Left lung (tissue), 10 donors: ENCODE data around the gene PTPRD. TPM values are rescaled to one million over a fixed set of nuclear protein-coding genes. Genes with fewer than 3 reads are reported as not detected.

ENCODE experiments used
- ATAC-seq: fragments of 200-7000 bp; cut with Tn5 transposase; one replicate; pipeline ENCODE4 v1.9.1; 2020; ENCODE audit warnings: moderate library complexity
- DNase-seq, 4 donors: peaks; one replicate each; pipeline ENCODE4 v3.0.0-alpha.2; 2013 to 2020
- H3K27ac ChIP-seq, 2 donors: fragments of 200-600 bp; sonication (generic) in 1 of 2; one replicate each; pipeline versions ENCODE4 v1.5.0 to v1.8.0; 2020 to 2021
- H3K27me3 ChIP-seq, 2 donors: fragments of 200-600 bp; sonication (generic) in 1 of 2; one replicate each; pipeline versions ENCODE4 v1.5.0 to v1.8.0; 2020 to 2021
- H3K36me3 ChIP-seq, 2 donors: fragments of 200-600 bp; sonication (generic) in 1 of 2; one replicate each; pipeline versions ENCODE4 v1.5.0 to v1.8.0; 2020 to 2021
- H3K4me1 ChIP-seq, 2 donors: fragments of 200-600 bp; one replicate each; pipeline ENCODE4 v1.8.0; 2021
- H3K4me3 ChIP-seq, 2 donors: fragments of 200-600 bp; sonication (generic) in 1 of 2; one replicate each; pipeline versions ENCODE4 v1.5.0 to v1.8.0; 2020 to 2021; ENCODE audit warnings: mild to moderate bottlenecking in 1 of 2
- H3K9me3 ChIP-seq, 2 donors: fragments of 200-600 bp; sonication (generic) in 1 of 2; one replicate each; pipeline versions ENCODE4 v1.5.0 to v1.8.0; 2020 to 2021
- CTCF ChIP-seq, 2 donors: fragments of 200-600 bp; sonication (generic) in 1 of 2; IDR thresholded peaks; one replicate each; pipeline versions ENCODE4 v1.5.0 to v1.8.0; 2021; ENCODE audit warnings: antibody characterized with exemption in 2 of 2
- intact Hi-C, 2 donors: fragments of 100-400 bp; cut with DNase I; formaldehyde crosslinking; loops; one replicate each; pipeline versions ENCODE4 v1.11.2 to v1.14.2; 2022
- polyA plus RNA-seq, 6 donors: library from polyadenylated mRNA; unstranded; fragments of 120-200 nt; gene quantifications; one replicate each; pipeline ENCODE4 v1.2.1, GENCODE V29; 2013; ENCODE audit not compliant: insufficient read length in 6 of 6
- total RNA-seq, 2 donors: library from RNA; stranded (reverse); fragmentation: NEBNext Ultra II Directional; extraction: Animal tissue kit (Norgen Biotek cat#: 25700); gene quantifications; one replicate each; pipeline ENCODE4 v1.2.1, GENCODE V29; 2021
- donor health status: DM: no; HTN: yes; CAD: no.
- donor health status: DM: no; HTN: no; CAD: no.

PTPRD gene
- total and polyA plus RNA-seq, 8 donors, result 24.2 to 167 (median 139) TPM

- Histone ChIP-seq H3K27ac (no peak overlapping the region), H3K4me3 (no peak overlapping the region), H3K36me3 (no peaks in the 10 kb centered on the region), H3K9me3 (no peaks in the 10 kb centered on the region), H3K4me1 (no peaks in the 10 kb centered on the region), H3K27me3 (no peaks in the 10 kb centered on the region)
- no peak for DNase-seq
- TF ChIP-seq CTCF (IDR thresholded peaks at IDR 0.05), result no peak
- intact Hi-C loops, result no loop called here
- ATAC-seq, result no peak
Measured at GRCh38 chr9:8531826-8532415, 2080.9 kb downstream of the PTPRD start.

GRCh38 chr9:8521112-8521511 is 2091.7 kb downstream of the PTPRD start:
- ATAC-seq, result no peak
- Histone ChIP-seq H3K4me1 (no peaks in the 10 kb centered on the region), H3K4me3 (no peak overlapping the region), H3K27ac (no peak overlapping the region), H3K36me3 (no peaks in the 10 kb centered on the region), H3K27me3 (no peaks in the 10 kb centered on the region), H3K9me3 (no peaks in the 10 kb centered on the region)
- TF ChIP-seq CTCF (IDR thresholded peaks at IDR 0.05), result no peak
- DNase-seq, result no peak
- intact Hi-C loops, result no loop called here

GRCh38 chr9:8515748-8516147 is 2097.1 kb downstream of the PTPRD start:
- Histone ChIP-seq H3K9me3 (no peaks in the 10 kb centered on the region), H3K27me3 (no peaks in the 10 kb centered on the region), H3K27ac (no peak overlapping the region), H3K36me3 (no peaks in the 10 kb centered on the region), H3K4me1 (no peaks in the 10 kb centered on the region), H3K4me3 (no peak overlapping the region)
- no peak for DNase-seq
- TF ChIP-seq CTCF (IDR thresholded peaks at IDR 0.05), result no peak
- no peak for ATAC-seq
- intact Hi-C loops, result no loop called here

GRCh38 chr9:8514760-8515159 is 2098.0 kb downstream of the PTPRD start:
- H3K27ac ChIP-seq, result no peak overlapping the region
- TF ChIP-seq CTCF (IDR thresholded peaks at IDR 0.05), result no peak
- intact Hi-C loops, result no loop called here
- H3K4me3 ChIP-seq, result no peak overlapping the region
- ATAC-seq (no peak), DNase-seq (no peak)
- H3K4me1 ChIP-seq, result no peaks in the 10 kb centered on the region
- H3K36me3 ChIP-seq, result no peaks in the 10 kb centered on the region
- no peaks in the 10 kb centered on the region for H3K27me3 ChIP-seq
- no peaks in the 10 kb centered on the region for H3K9me3 ChIP-seq

- Histone ChIP-seq H3K9me3 (no peaks in the 10 kb centered on the region), H3K4me1 (no peaks in the 10 kb centered on the region), H3K36me3 (no peaks in the 10 kb centered on the region), H3K4me3 (no peak overlapping the region), H3K27ac (no peak overlapping the region), H3K27me3 (no peaks in the 10 kb centered on the region)
- DNase-seq, result no peak
- no peak for TF ChIP-seq CTCF (IDR thresholded peaks at IDR 0.05)
- no peak for ATAC-seq
- intact Hi-C loops, result no loop called here
Measured at GRCh38 chr9:8508671-8509290, 2104.0 kb downstream of the PTPRD start.
